VCaP (cell line): ENCODE measurements around the gene ANTXR1.

Source experiments
- H3K27ac ChIP-seq: fragments of 450-650 bp; 2 replicates; pipeline ENCODE4 v1.5.1; 2017
- CTCF ChIP-seq: fragments of 450-650 bp; conservative IDR thresholded peaks from 2 replicates; pipeline ENCODE4 v1.5.1; 2017; ENCODE audit warnings: mild to moderate bottlenecking, moderate library complexity

ANTXR1 gene

GRCh38 chr2:69205076-69205475, 192.1 kb downstream of the ANTXR1 start:
- H3K27ac ChIP-seq = no peak overlapping the region
- TF ChIP-seq CTCF = no peak

- TF ChIP-seq CTCF = no peak
- H3K27ac ChIP-seq = no peak overlapping the region
These were observed 192.5 kb downstream of the ANTXR1 start for GRCh38 chr2:69205491-69205890.

GRCh38 chr2:69208023-69208595, 195.1 kb downstream of the ANTXR1 start:
- no peak overlapping the region for H3K27ac ChIP-seq
- no peak for TF ChIP-seq CTCF

GRCh38 chr2:69209482-69209881, 196.5 kb downstream of the ANTXR1 start:
- no peak for TF ChIP-seq CTCF
- H3K27ac ChIP-seq = no peak overlapping the region

- H3K27ac ChIP-seq = no peak overlapping the region
- TF ChIP-seq CTCF = no peak
These were observed 197.4 kb downstream of the ANTXR1 start for GRCh38 chr2:69210385-69210784.

GRCh38 chr2:69211048-69211447, 198.1 kb downstream of the ANTXR1 start:
- no peak overlapping the region for H3K27ac ChIP-seq
- no peak for TF ChIP-seq CTCF

- no peak for TF ChIP-seq CTCF
These were observed 198.7 kb downstream of the ANTXR1 start for GRCh38 chr2:69211686-69212085.

More at GRCh38 chr2:69211686-69212085, 198.7 kb downstream of the ANTXR1 start:
- H3K27ac ChIP-seq = no peak overlapping the region
